Epithelial cell of esophagus (primary cell): ENCODE measurements around the gene DDX3X.
"Not testable (repeated sequence)": the region's sequence is repeated elsewhere in the genome, so short reads cannot be mapped to it uniquely, and the experiment has no call there.

Experiments used
- DNase-seq: peaks from one replicate; pipeline ENCODE4 v3.0.0; 2010; ENCODE audit warnings: low read depth
- H3K4me3 ChIP-seq: 2 replicates; pipeline ENCODE4 v1.5.1; 2011; ENCODE audit warnings: mild to moderate bottlenecking, low read length, control low read depth
- TF ChIP-seq, protein P1 (sequence below): IDR thresholded peaks from 2 replicates; pipeline ENCODE4 v1.5.1; 2011; ENCODE audit warnings: low read depth, mild to moderate bottlenecking, low read length, control low read depth, inconsistent platforms; ENCODE audit not compliant: insufficient read depth; ENCODE audit errors: missing control alignments

The DDX3X gene

GRCh38 chrX:41384051-41384705, 50.2 kb downstream of the DDX3X start:
- no peak overlapping the region for H3K4me3 ChIP-seq
- TF ChIP-seq, protein P1, sequence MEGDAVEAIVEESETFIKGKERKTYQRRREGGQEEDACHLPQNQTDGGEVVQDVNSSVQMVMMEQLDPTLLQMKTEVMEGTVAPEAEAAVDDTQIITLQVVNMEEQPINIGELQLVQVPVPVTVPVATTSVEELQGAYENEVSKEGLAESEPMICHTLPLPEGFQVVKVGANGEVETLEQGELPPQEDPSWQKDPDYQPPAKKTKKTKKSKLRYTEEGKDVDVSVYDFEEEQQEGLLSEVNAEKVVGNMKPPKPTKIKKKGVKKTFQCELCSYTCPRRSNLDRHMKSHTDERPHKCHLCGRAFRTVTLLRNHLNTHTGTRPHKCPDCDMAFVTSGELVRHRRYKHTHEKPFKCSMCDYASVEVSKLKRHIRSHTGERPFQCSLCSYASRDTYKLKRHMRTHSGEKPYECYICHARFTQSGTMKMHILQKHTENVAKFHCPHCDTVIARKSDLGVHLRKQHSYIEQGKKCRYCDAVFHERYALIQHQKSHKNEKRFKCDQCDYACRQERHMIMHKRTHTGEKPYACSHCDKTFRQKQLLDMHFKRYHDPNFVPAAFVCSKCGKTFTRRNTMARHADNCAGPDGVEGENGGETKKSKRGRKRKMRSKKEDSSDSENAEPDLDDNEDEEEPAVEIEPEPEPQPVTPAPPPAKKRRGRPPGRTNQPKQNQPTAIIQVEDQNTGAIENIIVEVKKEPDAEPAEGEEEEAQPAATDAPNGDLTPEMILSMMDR, result no peak
- peak; percentile 86 for DNase-seq

GRCh38 chrX:41386222-41386990, 52.4 kb downstream of the DDX3X start:
- peak; percentile 31 for DNase-seq
- H3K4me3 ChIP-seq, result no peak overlapping the region
- TF ChIP-seq, protein P1, result no peak

- no peak overlapping the region for H3K4me3 ChIP-seq
- no peak for DNase-seq
- TF ChIP-seq, protein P1, result no peak
Observed at GRCh38 chrX:41388543-41388942, 54.6 kb downstream of the DDX3X start.

DNA sequence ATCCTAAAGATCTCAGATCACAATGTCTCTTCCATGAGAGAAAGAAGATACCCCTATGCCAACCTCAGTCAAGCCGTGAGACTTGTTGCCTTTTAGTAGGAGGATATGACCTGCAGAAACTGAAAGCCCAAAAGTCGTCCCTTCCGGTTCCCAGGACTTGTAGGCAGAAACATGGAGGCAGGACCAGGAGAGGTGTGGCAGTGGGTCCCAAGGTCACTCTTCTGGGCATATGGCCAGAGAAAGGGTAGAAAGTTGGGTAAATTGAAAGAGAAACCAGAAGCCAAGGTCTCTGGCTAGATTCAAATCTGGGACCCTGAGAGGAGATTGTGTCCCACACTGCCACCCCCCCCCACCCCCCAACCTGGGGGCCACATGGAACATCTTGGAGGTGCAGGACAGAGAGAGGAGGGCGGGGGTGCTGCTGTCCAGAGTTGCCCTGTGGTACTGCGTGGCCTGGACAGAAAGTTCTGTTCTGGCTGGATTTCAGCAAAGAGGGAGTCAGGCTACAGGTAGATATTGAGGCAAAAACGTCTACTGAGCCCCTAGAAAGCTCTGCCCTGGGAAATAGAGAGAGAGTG, 55.4 kb downstream of the DDX3X start:
- DNase-seq, result no peak
- no peak overlapping the region for H3K4me3 ChIP-seq
- TF ChIP-seq, protein P1, result no peak

- H3K4me3 ChIP-seq, DNase-seq: not testable (repeated sequence)
Observed at GRCh38 chrX:41390576-41390975, 56.6 kb downstream of the DDX3X start.

DNA sequence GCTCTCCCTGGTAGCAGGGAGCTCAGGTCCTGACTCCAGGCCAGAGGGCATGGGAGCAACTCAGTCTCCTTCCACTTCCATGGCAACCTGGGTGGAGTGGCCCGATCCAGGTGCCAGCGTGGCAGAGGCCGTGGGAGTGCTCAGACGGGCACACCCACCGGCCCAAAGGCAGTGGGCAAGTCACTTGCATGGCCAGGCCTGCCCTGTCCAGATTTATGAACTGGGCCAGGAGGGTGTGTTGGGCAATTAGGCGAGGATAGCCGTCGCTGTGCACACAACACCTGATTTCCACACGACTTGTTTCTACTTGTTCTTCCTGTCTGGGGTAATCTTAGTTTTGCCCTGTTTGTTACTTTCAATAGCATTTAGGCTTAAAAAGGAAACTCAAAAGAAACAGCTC, 57.6 kb downstream of the DDX3X start:
- TF ChIP-seq, protein P1, result no peak
- DNase-seq, result peak; percentile 79
- H3K4me3 ChIP-seq, result no peak overlapping the region

GRCh38 chrX:41394293-41394692, 60.3 kb downstream of the DDX3X start:
- no peak overlapping the region for H3K4me3 ChIP-seq
- TF ChIP-seq, protein P1, result no peak
- no peak for DNase-seq
